CD4-positive, alpha-beta T cell treated with Interleukin-4 for 1 hour (primary cell): ENCODE measurements around the gene JARID2.
"Not testable (repeated sequence)": the region's sequence is repeated elsewhere in the genome, so short reads cannot be mapped to it uniquely, and the experiment has no call there.

ENCODE experiments used
- DNase-seq, 2 donors: peaks; one replicate each; pipeline ENCODE4 v3.0.0-alpha.2; 2020 to 2022

Gene JARID2

GRCh38 chr6:15405129-15406068 lies 159.5 kb downstream of the JARID2 start:
- no peak for DNase-seq

GRCh38 chr6:15406452-15406851 lies 160.6 kb downstream of the JARID2 start:
- no peak for DNase-seq

GRCh38 chr6:15408008-15408407 lies 162.1 kb downstream of the JARID2 start:
- no peak for DNase-seq

GRCh38 chr6:15408758-15409157 lies 162.9 kb downstream of the JARID2 start:
- DNase-seq, result no peak

GRCh38 chr6:15409301-15410125 lies 163.6 kb downstream of the JARID2 start:
- no peak for DNase-seq

- no peak for DNase-seq
Measured at GRCh38 chr6:15410126-15410391, 164.2 kb downstream of the JARID2 start.

GRCh38 chr6:15410752-15411151 lies 164.9 kb downstream of the JARID2 start:
- DNase-seq, result no peak

GRCh38 chr6:15411766-15412165 lies 165.9 kb downstream of the JARID2 start:
- DNase-seq, result no peak

GRCh38 chr6:15412767-15413166 lies 166.9 kb downstream of the JARID2 start:
- no peak for DNase-seq

- DNase-seq, result no peak
Measured at GRCh38 chr6:15413466-15414234, 167.8 kb downstream of the JARID2 start.

GRCh38 chr6:15414235-15414612 lies 168.4 kb downstream of the JARID2 start:
- DNase-seq, result no peak

- DNase-seq, result not testable (repeated sequence)
Measured at GRCh38 chr6:15415622-15416021, 169.8 kb downstream of the JARID2 start.

- no peak for DNase-seq
Measured at GRCh38 chr6:15416932-15417509, 171.2 kb downstream of the JARID2 start.

GRCh38 chr6:15417811-15418210 lies 171.9 kb downstream of the JARID2 start:
- DNase-seq, result no peak

- no peak for DNase-seq
Measured at GRCh38 chr6:15419493-15419892, 173.6 kb downstream of the JARID2 start.

GRCh38 chr6:15420959-15421438 lies 175.1 kb downstream of the JARID2 start:
- no peak for DNase-seq

GRCh38 chr6:15421945-15422733 lies 176.3 kb downstream of the JARID2 start:
- DNase-seq, result no peak

- DNase-seq, result no peak
Measured at GRCh38 chr6:15423286-15423993, 177.6 kb downstream of the JARID2 start.

- no peak for DNase-seq
Measured at GRCh38 chr6:15425947-15426346, 180.1 kb downstream of the JARID2 start.

- no peak for DNase-seq
Measured at GRCh38 chr6:15426395-15426794, 180.5 kb downstream of the JARID2 start.

- no peak for DNase-seq
Measured at GRCh38 chr6:15426901-15427300, 181.0 kb downstream of the JARID2 start.
